ENCODE data around the gene WBP2. TPM values are rescaled to one million over a fixed set of nuclear protein-coding genes. Genes with fewer than 3 reads are reported as not detected.
"Not testable (repeated sequence)": the region's sequence is repeated elsewhere in the genome, so short reads cannot be mapped to it uniquely, and the experiment has no call there.

Gene WBP2
- total RNA-seq, 1 donor from 2014 or later, result 69.6 TPM

DNA sequence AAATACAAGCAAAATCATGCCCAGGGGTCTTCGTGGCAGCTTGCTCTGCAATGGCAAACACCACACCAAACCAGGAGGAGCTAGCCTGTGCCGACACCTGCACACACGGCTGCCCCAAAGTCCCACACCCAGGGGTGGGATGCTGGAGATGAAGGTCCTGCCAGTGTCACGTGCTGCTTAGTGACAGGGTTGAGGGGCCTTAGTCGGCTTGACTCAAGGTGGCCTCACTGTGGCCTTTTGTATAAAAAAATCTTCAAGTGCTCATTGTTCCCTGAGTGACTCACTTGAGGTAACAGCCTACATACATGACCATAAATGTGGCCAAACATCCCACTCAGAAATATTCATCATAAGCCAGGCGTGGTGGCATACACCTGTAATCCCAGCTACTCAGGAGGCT lies 34.3 kb upstream of the WBP2 start:
- Mint-ChIP-seq H3K4me3 (ENCODE audit: unreplicated experiment) (no peak overlapping the region), H3K27ac (ENCODE audit: unreplicated experiment) (no peak overlapping the region), H3K36me3 (ENCODE audit: low read depth, unreplicated experiment) (peaks cover 16% of the 10 kb centered on the region), H3K9me3 (ENCODE audit: unreplicated experiment) (no peaks in the 10 kb centered on the region), H3K27me3 (ENCODE audit: unreplicated experiment) (peaks cover 6% of the 10 kb centered on the region), H3K4me1 (ENCODE audit: unreplicated experiment) (peaks cover 13% of the 10 kb centered on the region)
- TF ChIP-seq, protein P1, sequence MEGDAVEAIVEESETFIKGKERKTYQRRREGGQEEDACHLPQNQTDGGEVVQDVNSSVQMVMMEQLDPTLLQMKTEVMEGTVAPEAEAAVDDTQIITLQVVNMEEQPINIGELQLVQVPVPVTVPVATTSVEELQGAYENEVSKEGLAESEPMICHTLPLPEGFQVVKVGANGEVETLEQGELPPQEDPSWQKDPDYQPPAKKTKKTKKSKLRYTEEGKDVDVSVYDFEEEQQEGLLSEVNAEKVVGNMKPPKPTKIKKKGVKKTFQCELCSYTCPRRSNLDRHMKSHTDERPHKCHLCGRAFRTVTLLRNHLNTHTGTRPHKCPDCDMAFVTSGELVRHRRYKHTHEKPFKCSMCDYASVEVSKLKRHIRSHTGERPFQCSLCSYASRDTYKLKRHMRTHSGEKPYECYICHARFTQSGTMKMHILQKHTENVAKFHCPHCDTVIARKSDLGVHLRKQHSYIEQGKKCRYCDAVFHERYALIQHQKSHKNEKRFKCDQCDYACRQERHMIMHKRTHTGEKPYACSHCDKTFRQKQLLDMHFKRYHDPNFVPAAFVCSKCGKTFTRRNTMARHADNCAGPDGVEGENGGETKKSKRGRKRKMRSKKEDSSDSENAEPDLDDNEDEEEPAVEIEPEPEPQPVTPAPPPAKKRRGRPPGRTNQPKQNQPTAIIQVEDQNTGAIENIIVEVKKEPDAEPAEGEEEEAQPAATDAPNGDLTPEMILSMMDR (IDR thresholded peaks at IDR 0.05; ENCODE audit: unreplicated experiment), result no peak
- no peak for DNase-seq (ENCODE audit: low spot score)

DNA sequence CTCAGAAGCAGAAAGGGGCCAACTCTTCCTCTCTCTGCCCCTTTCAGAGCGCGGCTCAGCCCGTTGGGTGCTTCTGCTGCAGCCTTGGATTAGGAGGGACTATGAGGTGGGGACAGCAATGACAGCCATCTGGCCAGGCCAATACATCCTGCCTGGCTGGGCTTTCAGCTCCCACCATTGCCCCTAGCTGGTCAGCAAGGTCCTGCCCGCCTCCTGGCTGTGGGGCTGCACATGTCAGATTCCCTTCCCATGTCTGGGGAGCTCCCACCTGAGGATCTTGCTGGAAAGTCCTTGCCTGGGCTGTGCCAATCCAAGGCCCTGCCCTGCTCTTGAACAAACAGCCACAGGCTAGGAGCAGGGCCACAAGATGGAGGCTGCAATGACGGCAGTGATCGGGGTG lies 33.3 kb upstream of the WBP2 start:
- Mint-ChIP-seq H3K27me3 (ENCODE audit: unreplicated experiment) (no peaks in the 10 kb centered on the region), H3K4me1 (ENCODE audit: unreplicated experiment) (peaks cover 7% of the 10 kb centered on the region), H3K36me3 (ENCODE audit: low read depth, unreplicated experiment) (peaks cover 9% of the 10 kb centered on the region), H3K4me3 (ENCODE audit: unreplicated experiment) (no peak overlapping the region), H3K9me3 (ENCODE audit: unreplicated experiment) (no peaks in the 10 kb centered on the region), H3K27ac (ENCODE audit: unreplicated experiment) (no peak overlapping the region)
- DNase-seq (ENCODE audit: low spot score), result no peak
- TF ChIP-seq, protein P1 (IDR thresholded peaks at IDR 0.05; ENCODE audit: unreplicated experiment), result no peak

DNA sequence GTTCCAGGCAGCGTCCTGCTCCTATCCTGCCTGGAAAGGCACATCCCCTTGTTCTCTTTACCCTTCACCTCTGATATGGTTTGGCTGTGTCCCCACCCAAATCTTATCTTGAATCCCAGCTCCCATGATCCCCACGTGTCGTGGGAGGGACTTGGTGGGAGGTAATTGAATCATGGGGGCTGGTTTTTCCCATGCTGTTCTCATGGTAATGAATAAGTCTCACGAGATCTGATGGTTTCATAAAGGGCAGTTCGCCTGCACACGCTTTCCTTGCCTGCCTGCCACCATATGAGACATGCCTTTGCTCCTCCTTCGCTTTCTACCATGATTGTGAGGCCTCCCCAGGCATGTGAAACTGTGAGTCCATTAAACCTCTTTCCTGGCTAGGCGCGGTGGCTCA lies 30.7 kb upstream of the WBP2 start:
- DNase-seq (ENCODE audit: low spot score); H3K27me3 Mint-ChIP-seq (ENCODE audit: unreplicated experiment); H3K4me1 Mint-ChIP-seq (ENCODE audit: unreplicated experiment); H3K9me3 Mint-ChIP-seq (ENCODE audit: unreplicated experiment); H3K36me3 Mint-ChIP-seq (ENCODE audit: low read depth, unreplicated experiment); H3K27ac Mint-ChIP-seq (ENCODE audit: unreplicated experiment): not testable (repeated sequence)
- H3K4me3 Mint-ChIP-seq (ENCODE audit: unreplicated experiment), result peak overlapping the region; percentile 63

DNA sequence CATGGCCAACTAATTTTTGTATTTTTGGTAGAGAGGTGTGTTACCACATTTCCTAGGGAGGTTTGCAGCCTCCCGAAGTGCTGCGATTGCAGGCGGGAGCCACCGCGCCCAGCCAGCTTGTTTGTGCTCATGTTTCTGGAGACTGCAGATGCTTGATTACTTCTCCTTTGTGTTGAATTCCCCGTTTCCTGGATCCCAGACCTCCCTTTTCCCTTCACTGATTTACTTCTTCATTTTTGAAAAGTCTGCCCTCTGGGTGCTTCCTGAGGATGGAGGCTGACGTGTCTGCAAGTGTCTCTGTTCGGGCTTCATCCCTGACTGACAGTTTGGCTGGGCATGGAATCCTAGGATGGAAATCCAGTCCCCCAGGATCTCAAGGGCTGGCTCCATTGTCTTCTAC lies 30.3 kb upstream of the WBP2 start:
- H3K9me3 Mint-ChIP-seq (ENCODE audit: unreplicated experiment), result no peaks in the 10 kb centered on the region
- TF ChIP-seq, protein P1 (IDR thresholded peaks at IDR 0.05; ENCODE audit: unreplicated experiment), result no peak
- DNase-seq (ENCODE audit: low spot score), result no peak
- peaks cover 8% of the 10 kb centered on the region for H3K36me3 Mint-ChIP-seq (ENCODE audit: low read depth, unreplicated experiment)
- H3K27ac Mint-ChIP-seq (ENCODE audit: unreplicated experiment), result no peak overlapping the region
- H3K4me1 Mint-ChIP-seq (ENCODE audit: unreplicated experiment), result peaks cover 7% of the 10 kb centered on the region
- H3K4me3 Mint-ChIP-seq (ENCODE audit: unreplicated experiment), result no peak overlapping the region
- H3K27me3 Mint-ChIP-seq (ENCODE audit: unreplicated experiment), result peaks cover 1% of the 10 kb centered on the region

DNA sequence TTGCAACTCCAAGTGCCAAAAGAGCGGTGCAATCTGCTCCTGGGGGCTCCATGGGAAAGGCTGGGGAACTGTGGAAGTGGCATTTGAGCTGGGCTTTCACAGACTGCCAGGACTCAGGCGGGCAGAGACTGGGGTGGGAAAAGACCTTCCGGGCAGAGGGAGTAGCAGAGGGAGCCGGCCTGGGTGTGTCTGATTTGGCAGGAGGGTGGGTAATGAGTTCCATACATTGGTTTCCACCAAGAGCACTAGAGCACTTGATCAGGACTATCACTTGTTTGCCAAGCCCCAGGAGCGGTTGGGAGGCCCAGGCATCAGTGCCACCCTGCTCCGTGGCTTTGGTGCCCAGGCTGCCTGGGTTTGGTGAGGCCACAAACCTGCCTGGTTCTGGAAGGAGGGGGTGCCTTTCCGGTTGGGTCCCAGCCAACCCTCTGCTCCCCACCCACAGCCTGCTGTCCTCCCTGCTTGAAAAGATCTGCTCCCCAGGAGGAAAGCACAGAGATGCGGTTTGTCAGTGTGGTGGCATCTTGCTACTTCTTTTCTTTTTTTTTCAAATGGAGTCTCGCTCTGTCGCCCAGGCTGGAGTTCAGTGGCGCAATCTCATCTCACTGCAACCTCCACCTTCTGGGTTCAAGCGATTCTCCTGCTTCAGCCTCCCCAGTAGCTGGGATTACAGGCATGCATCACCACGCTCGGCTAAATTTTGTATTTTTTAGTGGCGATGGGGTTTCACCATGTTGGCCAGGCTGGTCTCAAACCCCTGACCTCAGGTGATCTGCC lies 26.7 kb upstream of the WBP2 start:
- Mint-ChIP-seq H3K9me3 (ENCODE audit: unreplicated experiment) (no peaks in the 10 kb centered on the region), H3K27ac (ENCODE audit: unreplicated experiment) (no peak overlapping the region), H3K36me3 (ENCODE audit: low read depth, unreplicated experiment) (peaks cover 4% of the 10 kb centered on the region), H3K27me3 (ENCODE audit: unreplicated experiment) (peaks cover 9% of the 10 kb centered on the region), H3K4me1 (ENCODE audit: unreplicated experiment) (peaks cover 13% of the 10 kb centered on the region), H3K4me3 (ENCODE audit: unreplicated experiment) (no peak overlapping the region)
- TF ChIP-seq, protein P1 (IDR thresholded peaks at IDR 0.05; ENCODE audit: unreplicated experiment), result no peak
- DNase-seq (ENCODE audit: low spot score), result no peak
